Neuronal stem cell (in vitro differentiated cells): ENCODE results near the gene CCDC180.

ENCODE experiments used
- DNase-seq: peaks from one replicate; pipeline ENCODE4 v3.0.0-alpha.2; 2013; ENCODE audit warnings: low spot score
- H2AFZ ChIP-seq: one replicate; pipeline ENCODE4 v1.6.1; 2013; ENCODE audit warnings: mild to moderate bottlenecking, low read length, inconsistent platforms
- H2AK5ac ChIP-seq: 2 replicates; pipeline ENCODE4 v1.6.1; 2013; ENCODE audit warnings: low read depth, mild to moderate bottlenecking, inconsistent platforms, low read length, moderate library complexity, mixed read lengths
- H2BK120ac ChIP-seq: 2 replicates; pipeline ENCODE4 v1.6.1; 2013; ENCODE audit warnings: low read depth, mild to moderate bottlenecking, inconsistent platforms, low read length, moderate library complexity, mixed read lengths
- H2BK12ac ChIP-seq: one replicate; pipeline ENCODE4 v1.6.1; 2013; ENCODE audit warnings: low read length, inconsistent platforms
- H2BK15ac ChIP-seq: 2 replicates; pipeline ENCODE4 v1.6.1; 2013; ENCODE audit warnings: mild to moderate bottlenecking, low read length, inconsistent platforms, mixed read lengths
- H2BK5ac ChIP-seq: one replicate; pipeline ENCODE4 v1.6.1; 2013; ENCODE audit warnings: inconsistent platforms, mild to moderate bottlenecking, low read length, moderate library complexity
- H3K14ac ChIP-seq: one replicate; pipeline ENCODE4 v1.6.1; 2013; ENCODE audit warnings: low read length, inconsistent platforms
- H3K18ac ChIP-seq: 2 replicates; pipeline ENCODE4 v1.6.1; 2013; ENCODE audit warnings: low read length, inconsistent platforms
- H3K23ac ChIP-seq: 2 replicates; pipeline ENCODE4 v1.6.1; 2013; ENCODE audit warnings: low read depth, mild to moderate bottlenecking, mixed read lengths, low read length, inconsistent platforms; ENCODE audit not compliant: poor library complexity
- H3K27ac ChIP-seq: replicated peaks from 3 replicates; pipeline ENCODE4 v1.5.1; 2013; ENCODE audit warnings: low read length, inconsistent platforms
- H3K27me3 ChIP-seq, 3 experiments: 2 replicates each; pipeline ENCODE4 v1.6.1; 2013; ENCODE audit warnings: low read length in 3 of 3, mild to moderate bottlenecking in 2 of 3, inconsistent platforms in 1 of 3, low read depth in 1 of 3, mixed read lengths in 1 of 3, moderate library complexity in 1 of 3; ENCODE audit not compliant: control insufficient read depth in 3 of 3, insufficient read depth in 3 of 3
- H3K36me3 ChIP-seq, 2 donors: replicated peaks in 1 of 2; 2 replicates each; pipeline ENCODE4 v1.6.1; 2013; ENCODE audit warnings: low read length in 2 of 2; ENCODE audit not compliant: control insufficient read depth in 2 of 2, insufficient read depth in 2 of 2
- H3K4ac ChIP-seq: 2 replicates; pipeline ENCODE4 v1.6.1; 2013; ENCODE audit warnings: inconsistent platforms, mild to moderate bottlenecking, low read length, moderate library complexity
- H3K4me1 ChIP-seq, 2 donors: 1 replicate in 1 of 2; 2 replicates in 1 of 2; pipeline ENCODE4 v1.6.1; 2013; ENCODE audit warnings: low read length in 2 of 2, low read depth in 1 of 2; ENCODE audit not compliant: control insufficient read depth in 2 of 2, insufficient read depth in 1 of 2
- H3K4me2 ChIP-seq: one replicate; pipeline ENCODE4 v1.6.1; 2013; ENCODE audit warnings: mild to moderate bottlenecking, low read length, inconsistent platforms; ENCODE audit not compliant: insufficient read depth, poor library complexity, severe bottlenecking
- H3K4me3 ChIP-seq, 2 donors: 2 replicates each; pipeline ENCODE4 v1.5.1; 2013; ENCODE audit warnings: low read length in 2 of 2, mild to moderate bottlenecking in 2 of 2, inconsistent platforms in 1 of 2, moderate library complexity in 1 of 2
- H3K79me1 ChIP-seq: one replicate; pipeline ENCODE4 v1.6.1; 2013; ENCODE audit warnings: low read depth, mild to moderate bottlenecking, inconsistent platforms, low read length, moderate library complexity
- H3K9ac ChIP-seq: one replicate; pipeline ENCODE4 v1.6.1; 2013; ENCODE audit warnings: mild to moderate bottlenecking, low read depth, low read length, inconsistent platforms; ENCODE audit not compliant: poor library complexity
- H3K9me3 ChIP-seq, 2 donors: replicated peaks in 1 of 2; 2 replicates each; pipeline versions ENCODE3 to v1.6.1; 2013; ENCODE audit warnings: low read length in 2 of 2, mild to moderate bottlenecking in 2 of 2, inconsistent platforms in 1 of 2, low read depth in 1 of 2, mixed read lengths in 1 of 2, moderate library complexity in 1 of 2; ENCODE audit not compliant: control insufficient read depth in 2 of 2, insufficient read depth in 1 of 2
- H4K8ac ChIP-seq: one replicate; pipeline ENCODE4 v1.6.1; 2013; ENCODE audit warnings: low read depth, mild to moderate bottlenecking, inconsistent platforms, low read length, moderate library complexity
- H4K91ac ChIP-seq: one replicate; pipeline ENCODE4 v1.6.1; 2013; ENCODE audit warnings: low read length, low read depth, mild to moderate bottlenecking, inconsistent platforms; ENCODE audit not compliant: poor library complexity
- WGBS, 2 donors: extraction: QIAGEN DNeasy Blood & Tissue Kit; methylation state at CpG; one replicate each; pipeline ENCODE4 v1.1.7; 2013; ENCODE audit warnings: missing lambda C conversion rate in 2 of 2, mixed read lengths in 1 of 2; ENCODE audit not compliant: insufficient read length in 2 of 2, insufficient replicate concordance in 1 of 2; ENCODE audit errors: extremely low coverage in 2 of 2; 5-methylcytosine and 5-hydroxymethylcytosine counted together

CCDC180 gene

GRCh38 chr9:97310023-97310422, 2.6 kb downstream of the CCDC180 start:
- Histone ChIP-seq H3K27me3 (no peaks in the 10 kb centered on the region), H2AFZ (no peak overlapping the region), H4K8ac (no peak overlapping the region), H3K4ac (no peak overlapping the region), H3K23ac (no peak overlapping the region), H2BK120ac (no peak overlapping the region), H3K9ac (no peak overlapping the region), H2BK5ac (no peak overlapping the region), H3K4me2 (no peak overlapping the region), H3K79me1 (no peaks in the 10 kb centered on the region), H2AK5ac (no peak overlapping the region), H3K14ac (no peak overlapping the region), H3K27ac (no peak overlapping the region), H4K91ac (no peak overlapping the region), H2BK15ac (no peak overlapping the region), H3K4me1 (peaks cover 0 to 7% of the 10 kb centered on the region in 2 donors), H3K4me3 (no peak overlapping the region), H3K18ac (no peak overlapping the region), H3K36me3 (peaks cover 13 to 36% of the 10 kb centered on the region in 2 donors), H3K9me3 (no peaks in the 10 kb centered on the region), H2BK12ac (no peak overlapping the region)
- WGBS, 2 donors: no CpG with 5 or more reads among the region's 2 CpGs
- DNase-seq: no peak

- no peak overlapping the region for H3K23ac ChIP-seq
- no peak overlapping the region for H3K4me3 ChIP-seq
- H4K91ac ChIP-seq: no peak overlapping the region
- no peak overlapping the region for H2AFZ ChIP-seq
- no peaks in the 10 kb centered on the region for H3K9me3 ChIP-seq
- no CpG with 5 or more reads among the region's 2 CpGs for WGBS, 2 donors
- no peak for DNase-seq
- no peak overlapping the region for H2BK5ac ChIP-seq
- no peak overlapping the region for H2AK5ac ChIP-seq
- no peak overlapping the region for H3K9ac ChIP-seq
- H3K14ac ChIP-seq: no peak overlapping the region
- H4K8ac ChIP-seq: no peak overlapping the region
- no peak overlapping the region for H2BK12ac ChIP-seq
- no peak overlapping the region for H3K4ac ChIP-seq
- H3K27me3 ChIP-seq: no peaks in the 10 kb centered on the region
- H3K36me3 ChIP-seq: peaks cover 15 to 39% of the 10 kb centered on the region in 2 donors
- no peak overlapping the region for H2BK15ac ChIP-seq
- H3K4me2 ChIP-seq: no peak overlapping the region
- no peak overlapping the region for H3K18ac ChIP-seq
- no peak overlapping the region for H2BK120ac ChIP-seq
- H3K79me1 ChIP-seq: no peaks in the 10 kb centered on the region
- H3K4me1 ChIP-seq: peaks cover 2 to 7% of the 10 kb centered on the region in 2 donors
- H3K27ac ChIP-seq: no peak overlapping the region
These were observed 3.4 kb downstream of the CCDC180 start for GRCh38 chr9:97310896-97311295.

GRCh38 chr9:97311798-97312500, 4.5 kb downstream of the CCDC180 start:
- Histone ChIP-seq H3K14ac (no peak overlapping the region), H3K36me3 (peaks cover 17 to 47% of the 10 kb centered on the region in 2 donors), H4K91ac (no peak overlapping the region), H3K27me3 (no peaks in the 10 kb centered on the region), H3K4me3 (no peak overlapping the region), H3K23ac (no peak overlapping the region), H2BK120ac (no peak overlapping the region), H3K4ac (no peak overlapping the region), H2AK5ac (no peak overlapping the region), H3K4me2 (no peak overlapping the region), H3K27ac (no peak overlapping the region), H3K79me1 (no peaks in the 10 kb centered on the region), H2BK12ac (no peak overlapping the region), H3K18ac (no peak overlapping the region), H3K9me3 (no peaks in the 10 kb centered on the region), H3K9ac (no peak overlapping the region), H4K8ac (no peak overlapping the region), H2BK5ac (no peak overlapping the region), H3K4me1 (peaks cover 2 to 6% of the 10 kb centered on the region in 2 donors), H2BK15ac (no peak overlapping the region), H2AFZ (no peak overlapping the region)
- WGBS, 2 donors: no CpG with 5 or more reads among the region's 12 CpGs
- DNase-seq: no peak

- Histone ChIP-seq H3K27me3 (no peaks in the 10 kb centered on the region), H2AK5ac (no peak overlapping the region), H2BK15ac (no peak overlapping the region), H2BK5ac (no peak overlapping the region), H3K9me3 (no peaks in the 10 kb centered on the region), H2BK120ac (no peak overlapping the region), H4K91ac (no peak overlapping the region), H3K9ac (no peak overlapping the region), H3K23ac (no peak overlapping the region), H3K4me2 (no peak overlapping the region), H3K18ac (no peak overlapping the region), H3K14ac (no peak overlapping the region), H3K36me3 (peaks cover 18 to 49% of the 10 kb centered on the region in 2 donors), H3K79me1 (no peaks in the 10 kb centered on the region), H2AFZ (no peak overlapping the region), H3K4me1 (peaks cover 2% of the 10 kb centered on the region in 2 donors), H4K8ac (no peak overlapping the region), H3K4me3 (no peak overlapping the region), H3K4ac (no peak overlapping the region), H3K27ac (no peak overlapping the region), H2BK12ac (no peak overlapping the region)
- DNase-seq: no peak
- WGBS, 2 donors: no CpG with 5 or more reads among the region's 5 CpGs
These were observed 5.1 kb downstream of the CCDC180 start for GRCh38 chr9:97312556-97312955.
